HG03064 (cell line): ENCODE results near the gene SUMO3.

Source experiments
- ATAC-seq: cut with Tn5 transposase; IDR thresholded peaks from one replicate; pipeline ENCODE4 v1.9.1; 2021; ENCODE audit warnings: low read depth; ENCODE audit not compliant: unreplicated experiment

Gene SUMO3

DNA sequence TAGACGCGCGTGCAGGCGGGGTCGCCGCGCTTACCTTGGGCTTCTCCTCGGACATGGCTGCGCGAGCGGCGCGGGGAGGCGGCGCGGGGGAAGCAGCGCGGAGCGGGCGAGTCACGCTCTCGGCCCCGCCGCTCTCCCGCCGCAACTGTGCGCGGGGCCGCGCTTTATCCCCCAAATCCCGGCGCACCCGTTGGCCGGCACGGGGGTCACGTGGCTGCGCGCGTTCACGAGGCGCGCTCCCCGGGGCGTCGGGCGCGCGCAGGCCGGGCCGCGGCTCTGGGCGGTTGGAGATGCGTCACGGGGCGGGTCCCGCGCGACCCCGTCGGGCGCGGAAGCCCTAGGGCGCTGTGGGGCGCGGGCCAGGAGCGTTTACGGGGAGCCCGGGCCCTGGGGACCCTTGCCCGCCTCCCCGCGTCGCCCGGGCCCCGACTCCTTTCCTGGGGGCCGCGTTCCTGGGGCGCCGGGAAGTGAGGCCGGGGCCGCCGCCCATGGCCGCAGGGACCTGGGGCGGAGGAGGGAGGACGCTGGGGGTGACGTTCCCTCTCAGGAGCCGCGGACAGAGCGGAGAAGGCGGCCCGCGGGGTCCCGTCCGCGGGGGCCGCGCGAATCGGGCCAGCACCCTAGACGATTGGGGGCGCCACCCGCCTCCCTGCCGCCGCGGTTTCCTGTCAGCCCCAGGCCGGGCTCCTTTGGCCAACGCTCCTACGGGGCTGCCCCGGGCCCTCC is at the start of gene SUMO3:
SUMO3 (minus strand) TSS at position 149 of the 726 bp plus-strand sequence; CDS start at position 55, 94 bp downstream.
- no peak for ATAC-seq

DNA sequence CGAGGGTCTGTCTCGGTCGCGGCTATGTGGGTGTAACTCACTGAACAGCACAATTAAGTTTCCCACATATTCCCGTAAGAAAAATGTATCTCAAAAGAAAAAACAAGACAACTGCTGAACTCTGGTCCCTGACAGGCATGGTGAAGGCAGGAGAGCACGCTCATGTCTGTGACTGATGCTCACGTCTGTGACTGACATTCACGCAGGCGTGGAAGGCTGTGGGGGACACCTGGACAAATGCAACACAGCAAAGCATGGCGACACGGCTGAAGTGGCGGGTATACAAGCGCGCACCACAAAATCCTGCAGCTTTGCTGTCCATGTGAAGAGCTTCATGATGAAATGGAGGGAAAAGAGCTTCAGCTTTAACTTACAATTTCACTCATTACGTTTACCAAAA is 49.6 kb upstream of the SUMO3 start:
- ATAC-seq: no peak

DNA sequence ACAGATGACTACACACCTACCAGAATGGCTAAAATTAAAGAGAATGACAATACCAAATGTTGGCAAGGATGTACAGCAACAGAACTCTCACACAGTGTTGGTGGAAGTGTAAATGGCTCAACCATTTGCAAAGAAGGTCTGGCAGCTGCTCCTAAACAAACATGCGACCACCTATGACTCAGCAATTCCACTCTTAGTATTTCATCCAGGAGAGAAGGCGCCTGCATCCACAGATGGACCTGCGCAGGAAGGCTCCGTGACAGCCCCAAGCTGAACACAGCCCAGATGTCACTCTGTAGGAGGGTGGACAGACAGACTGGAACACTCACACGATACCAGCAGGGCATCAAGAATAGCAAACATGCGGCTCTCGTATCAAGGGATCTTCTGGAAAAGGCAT is 48.9 kb upstream of the SUMO3 start:
- no peak for ATAC-seq

DNA sequence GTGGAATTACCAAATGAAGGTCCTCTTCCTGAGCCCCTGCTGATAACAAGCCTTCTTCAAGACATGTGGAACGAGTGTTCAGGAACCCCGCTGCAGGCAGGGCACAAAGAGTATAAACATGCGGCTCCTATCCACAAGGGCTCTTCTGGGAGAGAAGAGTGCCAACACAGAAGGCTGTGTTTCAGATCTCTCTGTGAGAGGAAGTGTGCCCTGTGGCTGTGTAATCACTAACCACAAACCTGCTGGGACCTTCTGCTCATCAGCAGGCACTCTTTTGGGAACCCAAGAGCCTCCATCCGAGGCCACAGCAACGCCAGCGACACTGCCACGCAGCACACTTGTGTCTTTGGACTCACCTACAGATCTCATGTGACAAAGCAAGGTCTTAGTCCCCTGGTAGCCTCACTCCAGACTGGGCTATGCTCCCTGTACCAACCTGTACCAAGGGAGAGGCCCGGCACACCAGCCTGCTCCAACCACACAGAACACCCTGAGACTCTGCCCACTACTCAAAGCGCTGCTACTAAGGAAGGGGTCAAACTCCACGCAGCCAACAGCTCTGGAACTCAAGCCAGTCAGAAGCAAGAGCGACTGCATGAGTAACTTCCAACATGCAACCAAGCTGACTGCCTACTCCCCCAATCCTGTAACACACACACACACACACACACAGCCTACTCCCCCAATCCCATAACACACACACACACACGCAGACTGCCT is 47.9 kb upstream of the SUMO3 start:
- no peak for ATAC-seq

DNA sequence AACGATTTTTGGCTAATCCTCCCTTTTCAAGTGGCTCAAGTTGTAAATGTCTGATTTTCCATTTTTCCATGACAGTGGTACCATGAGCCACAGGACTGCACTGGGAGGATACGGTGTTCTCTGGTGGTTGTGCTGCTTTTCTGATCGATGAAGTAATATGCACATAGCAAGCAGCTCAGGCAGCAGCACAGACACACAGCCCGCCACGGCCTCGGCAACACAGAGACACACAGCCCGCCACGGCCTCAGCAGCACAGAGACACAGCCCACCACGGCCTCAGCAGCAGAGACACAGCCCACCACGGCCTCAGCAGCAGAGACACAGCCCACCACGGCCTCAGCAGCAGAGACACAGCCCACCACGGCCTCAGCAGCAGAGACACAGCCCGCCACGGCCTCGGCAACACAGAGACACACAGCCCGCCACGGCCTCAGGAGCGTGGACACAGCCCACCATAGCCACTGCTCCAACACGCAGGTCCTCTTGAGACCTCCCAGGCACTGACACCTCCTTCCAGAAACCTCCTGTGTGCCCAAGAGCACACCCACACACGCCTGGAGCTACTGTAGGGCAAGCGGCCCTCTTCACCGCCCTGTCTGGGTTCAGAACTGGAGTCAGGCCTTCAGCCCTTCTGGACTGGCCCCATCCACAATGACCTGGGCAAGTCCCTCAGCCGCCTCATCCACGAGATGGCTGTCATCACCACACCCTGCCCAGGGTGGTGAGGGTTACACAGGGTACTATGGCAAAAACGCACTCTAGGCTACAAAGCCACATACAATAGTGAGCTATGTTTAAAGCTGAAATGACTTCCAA is 45.2 kb upstream of the SUMO3 start:
- no peak for ATAC-seq

DNA sequence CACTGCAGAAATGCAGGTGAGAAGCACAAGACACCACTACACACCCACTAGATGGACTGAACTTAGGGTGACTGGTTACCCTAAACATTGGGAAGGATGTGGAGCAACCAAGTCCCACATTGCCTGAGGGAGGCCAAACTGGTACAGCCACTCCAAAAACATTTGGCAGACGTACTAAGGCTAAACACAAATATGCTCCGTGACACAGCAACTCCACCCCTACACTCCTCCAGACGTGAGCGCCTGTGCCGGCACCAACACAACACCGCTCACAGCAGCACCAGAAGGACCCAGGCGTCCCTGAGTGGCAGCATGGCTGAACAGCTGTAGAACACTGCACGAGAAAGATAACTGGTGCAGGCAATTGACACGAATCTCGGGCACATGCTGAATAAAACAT is 40.9 kb upstream of the SUMO3 start:
- no peak for ATAC-seq

DNA sequence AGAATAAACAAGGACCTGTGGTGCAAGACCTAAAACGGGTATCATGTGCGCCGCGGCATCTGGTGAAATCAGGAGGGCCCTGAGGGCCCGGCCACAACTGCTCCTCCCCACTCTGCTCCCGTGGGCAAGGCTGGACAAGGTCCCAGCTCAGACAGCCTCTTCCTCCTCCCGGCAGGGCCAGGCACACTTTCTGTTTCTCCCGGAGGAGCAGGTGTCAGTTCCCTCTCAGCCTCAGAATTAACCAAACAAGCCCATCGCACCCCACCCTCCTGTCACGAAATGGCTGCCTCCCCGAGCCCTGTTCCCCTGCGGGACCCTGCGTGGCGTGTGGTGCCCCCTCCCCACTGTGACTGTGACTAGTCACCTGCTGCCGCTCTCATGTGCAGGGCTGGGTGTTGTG is 40.4 kb upstream of the SUMO3 start:
- ATAC-seq: no peak

DNA sequence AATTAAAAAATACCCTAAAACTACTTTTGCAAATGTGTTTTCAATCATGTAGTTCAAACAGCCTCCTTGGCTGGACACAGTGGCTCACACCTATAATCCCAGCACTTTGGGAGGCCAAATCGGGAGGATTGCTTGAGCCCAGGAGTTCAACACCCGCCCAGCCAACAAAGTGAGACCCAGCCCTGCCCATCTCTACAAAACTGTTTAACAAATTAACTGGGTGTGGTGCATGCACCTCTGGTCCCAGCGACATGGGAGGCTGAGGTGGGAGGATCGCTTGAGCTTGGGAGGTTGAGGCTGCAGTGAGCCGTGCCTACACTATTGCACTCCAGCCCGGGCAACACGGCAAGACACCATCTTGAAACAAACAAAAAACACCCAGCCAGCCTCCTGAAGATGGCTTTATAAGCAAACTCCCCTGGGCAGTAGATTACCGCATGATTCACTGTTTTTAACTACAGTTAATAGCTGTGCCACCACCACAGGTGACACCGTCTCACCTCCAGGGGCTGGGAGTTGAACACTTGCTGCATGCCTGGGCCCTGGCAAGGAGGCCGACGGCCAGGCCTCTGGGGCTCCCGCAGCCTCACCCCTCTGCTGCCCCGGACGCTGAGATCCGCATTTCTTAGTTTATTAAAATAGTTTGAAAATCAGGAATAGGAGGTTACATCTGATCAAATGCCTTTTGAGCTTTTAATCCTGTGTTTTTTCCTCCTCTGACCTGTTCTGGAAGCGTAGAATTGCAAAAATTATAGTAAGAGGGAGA is 39.4 kb upstream of the SUMO3 start:
- no peak for ATAC-seq

DNA sequence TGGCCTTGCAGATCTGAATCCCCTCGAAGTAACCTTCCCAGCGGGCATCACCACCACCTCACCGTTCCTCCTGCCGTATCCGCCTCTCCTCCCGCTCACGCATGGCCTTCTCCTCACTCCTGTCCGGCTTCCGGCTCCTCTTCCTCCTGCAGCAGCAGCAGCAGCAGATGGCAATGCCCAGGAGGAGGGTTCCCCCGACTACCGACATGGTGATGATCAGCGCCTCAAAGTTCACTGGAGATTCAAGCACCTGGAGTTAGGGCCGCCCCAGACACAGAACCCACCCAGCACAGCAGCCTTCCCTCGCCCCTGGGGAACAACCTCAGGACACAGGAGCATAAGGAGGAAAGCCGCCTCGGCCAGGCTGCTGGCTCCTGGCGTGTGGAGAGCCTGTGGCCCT is 38.3 kb upstream of the SUMO3 start:
- ATAC-seq: no peak

DNA sequence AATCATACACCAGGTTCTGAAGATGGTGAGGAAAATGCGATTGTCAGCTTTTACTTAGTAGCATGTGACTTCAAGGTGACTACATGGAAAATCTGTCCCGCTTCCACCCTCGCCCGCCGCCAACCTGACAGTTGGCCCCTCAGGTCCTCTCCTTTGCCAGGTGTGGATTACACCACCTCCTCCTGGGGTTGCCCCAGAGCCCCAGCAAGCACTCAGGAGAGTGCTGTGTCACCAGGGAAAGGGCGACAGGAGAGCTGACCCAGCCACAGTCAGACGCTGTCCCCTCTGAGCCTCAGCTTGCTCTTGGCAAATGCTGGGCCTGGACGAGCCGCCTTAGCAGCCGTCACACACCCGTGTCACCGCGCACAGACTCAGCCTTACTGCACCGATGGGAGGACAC is 37.7 kb upstream of the SUMO3 start:
- no peak for ATAC-seq

DNA sequence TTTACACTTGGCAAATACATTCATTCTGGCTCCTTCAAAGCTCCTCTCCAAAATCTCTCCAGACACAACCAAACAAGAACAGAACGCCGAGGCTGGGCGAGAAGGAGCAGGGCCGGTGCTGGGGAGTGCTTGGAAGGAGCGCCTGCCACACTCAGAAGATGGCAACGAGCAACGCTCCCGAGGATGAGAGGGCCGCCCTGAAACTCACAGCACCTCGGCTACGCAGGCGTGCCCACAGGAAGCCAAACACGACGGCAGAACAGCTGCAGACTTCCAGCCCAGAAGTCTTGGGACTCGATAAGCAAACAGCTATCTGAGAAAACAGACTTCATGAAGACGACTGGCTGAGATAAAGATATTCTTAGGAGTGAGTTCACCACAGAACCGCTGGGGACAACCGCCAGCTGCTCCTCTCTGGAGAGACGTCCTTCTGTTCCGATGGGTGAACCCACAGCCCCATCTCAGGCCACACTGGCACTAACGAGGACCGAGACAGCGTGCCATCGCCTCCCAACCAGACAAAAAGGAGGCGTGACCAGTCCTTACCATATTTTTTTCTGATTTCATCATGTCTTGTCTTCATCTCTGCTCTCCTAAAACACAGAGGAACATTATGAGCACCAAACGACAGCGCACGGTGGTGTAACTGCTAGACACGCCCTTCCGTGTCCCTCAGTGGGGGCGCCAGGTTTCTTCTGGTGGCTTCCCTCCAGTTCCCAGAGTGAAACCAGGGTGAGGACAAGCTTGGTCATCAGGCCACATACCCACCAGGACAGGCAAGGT is 37.0 kb upstream of the SUMO3 start:
- no peak for ATAC-seq

DNA sequence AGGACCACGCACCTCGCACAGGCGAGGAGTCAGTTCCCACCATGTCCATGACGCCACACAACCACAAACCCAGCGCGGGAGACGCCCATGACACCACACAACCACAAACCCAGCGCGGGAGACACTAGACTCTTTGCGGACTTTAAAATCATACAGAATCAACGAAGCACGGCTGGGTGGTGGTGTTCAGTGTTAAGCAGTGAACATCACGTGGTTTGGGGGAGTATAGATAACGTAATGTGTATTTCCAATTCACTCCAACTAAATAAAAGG is 36.5 kb upstream of the SUMO3 start:
- ATAC-seq: no peak

DNA sequence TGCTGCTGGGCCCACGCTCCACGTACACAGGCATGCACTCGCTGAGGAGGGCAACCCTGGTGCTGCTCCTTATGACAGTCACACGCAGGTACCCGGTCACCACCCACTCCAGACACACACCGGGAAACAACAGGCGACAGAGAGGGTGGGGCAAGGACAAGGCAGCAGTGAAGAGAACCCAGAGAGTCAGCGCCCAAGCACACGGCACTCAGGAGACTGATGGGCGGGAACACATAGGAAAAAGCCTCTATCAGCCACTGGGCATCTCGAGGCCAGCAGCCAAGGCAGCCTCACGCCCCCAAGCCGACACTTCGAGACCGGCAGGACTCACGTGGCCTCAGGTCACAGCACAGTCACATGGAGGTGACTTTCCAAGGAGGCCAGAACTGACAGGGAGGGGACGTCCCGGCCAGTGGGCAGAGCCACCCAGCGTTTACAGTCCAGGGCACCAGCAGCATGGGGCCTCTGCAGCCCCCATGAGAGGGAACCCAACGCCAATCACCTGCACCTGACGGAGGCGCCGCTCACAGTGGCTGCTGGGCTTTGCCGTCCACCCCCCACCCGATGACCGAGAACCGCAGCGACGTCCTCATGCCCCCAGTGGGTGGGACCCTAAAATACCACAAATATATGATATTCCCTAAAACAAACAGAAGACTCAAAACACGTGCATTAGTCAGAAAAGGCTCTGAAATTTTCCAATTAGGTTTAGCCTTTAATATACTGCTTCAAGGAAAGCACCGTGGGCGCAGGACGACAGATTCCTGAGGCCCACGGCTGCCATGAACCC is 35.9 kb upstream of the SUMO3 start:
- no peak for ATAC-seq

DNA sequence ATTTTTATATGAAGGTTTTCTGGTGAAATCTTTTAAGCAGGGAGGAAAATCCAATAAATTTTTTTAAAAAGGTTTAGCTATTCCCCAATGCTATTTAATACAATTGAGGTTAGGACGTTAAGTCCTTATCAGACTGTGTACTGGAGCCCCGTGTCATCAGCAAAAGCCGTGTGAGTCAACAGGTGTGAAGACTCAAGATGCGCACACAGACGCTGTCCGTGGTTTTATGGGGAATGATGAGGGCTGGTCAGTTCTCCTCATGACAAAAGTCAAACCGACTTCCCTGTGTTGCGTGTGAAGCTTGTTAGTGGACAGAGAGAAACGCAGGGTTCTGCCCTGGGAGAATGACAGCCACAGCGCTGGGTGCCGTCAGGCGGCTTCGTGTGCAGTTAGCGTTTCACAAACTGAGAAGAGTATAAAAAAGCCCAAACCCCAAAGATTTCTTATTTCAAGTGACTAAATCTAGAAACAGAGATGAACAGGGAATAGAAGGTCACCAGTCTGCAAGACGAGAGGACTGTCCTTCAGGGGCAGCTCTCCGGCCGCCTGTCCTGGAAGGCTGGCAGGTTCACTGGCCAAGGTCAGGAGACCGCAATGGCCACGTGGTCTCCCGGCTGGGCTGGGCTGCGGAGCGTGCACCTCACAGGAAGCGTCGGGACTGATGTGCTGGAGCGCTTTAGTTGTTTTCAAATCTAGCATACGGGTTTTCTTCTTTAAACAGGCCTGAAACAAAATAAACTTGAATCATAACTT is 33.2 kb upstream of the SUMO3 start:
- no peak for ATAC-seq

DNA sequence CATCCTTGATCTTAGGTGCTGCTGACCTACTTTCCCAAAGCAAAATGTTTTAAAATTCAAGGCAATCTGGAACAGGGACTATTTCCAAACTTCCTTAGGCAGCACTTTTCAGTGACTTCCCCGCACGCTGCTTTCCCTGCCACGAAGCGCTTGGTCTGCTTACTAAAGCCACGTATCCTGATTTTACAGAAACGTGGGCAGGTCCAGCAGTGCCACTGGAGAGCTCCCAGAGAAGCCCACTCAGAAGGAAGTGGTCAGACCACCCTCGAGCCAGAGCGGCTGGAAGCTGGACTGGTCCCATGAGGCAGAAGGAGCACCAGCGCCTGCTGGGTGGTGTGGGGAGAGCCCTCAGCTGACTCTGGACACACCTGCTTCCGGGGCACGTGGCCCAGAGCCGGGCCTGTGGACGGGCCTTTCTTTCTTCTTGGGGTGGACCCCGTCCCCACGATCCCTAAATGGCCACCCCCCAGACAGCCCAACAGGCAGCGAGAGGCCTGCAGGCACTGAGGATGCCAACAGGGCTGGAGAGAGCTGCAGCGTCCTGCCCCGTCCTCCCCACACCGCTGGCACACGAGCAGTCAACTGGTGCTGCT is 32.4 kb upstream of the SUMO3 start:
- ATAC-seq: no peak

DNA sequence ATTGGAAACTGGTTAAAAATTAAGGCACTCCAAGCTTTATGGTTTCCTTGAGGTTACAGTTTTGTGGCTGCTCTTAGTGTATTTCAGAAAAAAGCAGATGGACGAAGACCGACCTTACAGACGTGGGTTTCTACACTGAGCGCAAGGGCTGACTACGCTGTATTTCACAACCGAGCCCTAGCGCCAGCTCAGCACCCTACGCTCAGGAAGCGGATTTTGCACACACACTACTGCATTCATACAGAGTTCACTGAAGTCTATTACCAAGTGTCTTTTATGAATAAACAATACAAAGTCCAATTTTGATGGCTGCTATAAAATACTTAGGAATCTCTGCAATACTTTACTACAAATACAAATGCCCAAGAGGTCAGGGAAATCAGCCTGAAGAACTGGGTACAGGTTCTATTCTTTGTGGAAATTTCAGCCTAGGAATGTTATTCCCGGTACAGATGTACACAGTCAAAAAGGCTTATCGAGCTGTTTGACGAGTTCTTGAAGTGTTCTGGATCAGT is 31.8 kb upstream of the SUMO3 start:
- no peak for ATAC-seq

DNA sequence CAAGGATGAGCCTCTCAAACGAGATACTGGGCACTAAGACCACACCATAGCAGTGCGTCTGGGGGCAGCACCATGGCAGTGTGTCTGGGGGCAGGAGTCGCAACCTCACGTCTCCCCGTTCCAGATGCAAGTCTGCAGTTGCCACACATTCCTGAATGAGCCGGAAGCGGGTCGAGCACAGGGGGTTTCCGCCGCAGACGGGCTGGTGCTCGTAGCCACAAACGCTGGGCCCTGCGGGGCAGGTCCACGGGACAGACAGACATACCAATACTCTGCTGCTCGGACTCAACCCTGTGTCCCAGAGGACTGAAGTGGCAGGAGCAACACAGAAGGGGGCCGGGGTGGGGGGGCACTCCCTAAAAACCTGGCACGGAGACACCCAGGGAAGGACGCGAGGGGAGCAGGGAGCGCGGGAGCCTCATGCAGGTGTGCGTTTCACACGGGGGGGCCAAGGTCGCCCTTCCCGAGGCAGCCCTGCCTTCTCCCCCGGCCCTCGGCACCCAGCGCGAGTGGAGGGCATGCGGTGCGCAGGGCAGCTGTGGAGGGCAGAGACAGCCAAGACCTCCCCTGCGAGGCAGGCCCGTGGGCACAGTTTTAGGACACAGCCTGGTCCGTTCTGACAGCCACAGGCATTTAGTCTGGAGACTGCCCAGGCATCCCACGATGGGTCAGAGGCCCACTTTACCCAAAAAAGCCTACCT is 31.1 kb upstream of the SUMO3 start:
- no peak for ATAC-seq
